NCI-H69 (cell line): ENCODE results near the gene ATP2C1.
"Not testable (repeated sequence)": the region's sequence is repeated elsewhere in the genome, so short reads cannot be mapped to it uniquely, and the experiment has no call there.

ENCODE experiments used
- DNase-seq: peaks from one replicate; lab custom pipeline; 2025; lab: John Stamatoyannopoulos, UW

Gene ATP2C1

DNA sequence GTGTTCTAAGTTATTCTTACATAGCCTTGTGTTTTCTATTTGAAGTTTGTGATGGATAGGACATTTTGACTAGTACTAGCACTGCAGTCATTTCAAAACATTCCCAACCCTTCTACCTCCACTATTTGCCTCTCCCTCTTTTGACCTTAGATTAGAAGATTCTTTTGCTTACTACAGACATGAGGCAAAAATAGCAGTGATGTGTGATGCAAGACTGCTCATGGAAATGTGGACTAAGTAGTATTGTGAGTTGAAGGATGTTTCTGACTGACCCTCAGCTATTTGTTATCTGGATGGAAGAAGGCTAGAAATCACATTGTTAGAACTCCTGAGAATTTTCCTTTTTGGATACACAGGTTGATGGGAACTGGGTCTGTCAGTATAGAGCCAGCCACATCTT is 45.9 kb downstream of the ATP2C1 start:
- no peak for DNase-seq

DNA sequence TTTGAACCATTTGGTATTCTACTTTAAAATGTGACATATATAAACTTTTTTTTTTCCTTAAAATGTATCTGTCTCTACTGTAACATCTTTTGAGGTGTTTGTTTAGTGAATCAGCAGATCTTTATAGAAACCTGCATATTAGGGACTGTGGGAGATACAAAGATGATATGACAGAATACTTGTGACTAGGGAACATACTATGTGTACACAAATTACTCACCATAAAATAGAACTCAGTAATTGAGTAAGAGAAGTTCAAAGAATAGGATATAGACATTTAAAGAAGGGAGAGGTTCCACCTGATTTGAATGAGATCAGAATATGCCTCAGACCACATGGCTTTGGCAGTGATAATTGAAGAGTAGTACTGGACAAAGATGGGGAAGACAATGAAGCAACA is 47.9 kb downstream of the ATP2C1 start:
- DNase-seq: no peak

DNA sequence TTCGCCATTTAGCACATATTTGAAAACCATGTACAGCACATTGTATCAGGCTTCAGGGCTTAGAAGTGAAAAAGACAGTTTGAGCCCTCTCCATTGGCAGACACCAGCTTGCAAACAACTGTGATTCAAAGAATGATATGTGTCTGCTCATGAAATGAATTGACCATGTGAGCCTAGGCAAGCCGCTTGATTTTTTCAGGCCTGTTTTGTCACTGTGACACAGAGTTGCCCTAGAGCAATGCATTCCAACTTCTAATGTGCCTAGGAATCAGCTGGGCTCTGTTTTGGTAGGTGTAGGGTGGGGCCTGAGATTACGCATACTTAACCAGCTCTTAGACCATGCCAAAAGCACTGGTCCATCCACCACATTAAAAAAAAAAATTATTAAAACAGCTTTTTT is 53.0 kb downstream of the ATP2C1 start:
- no peak for DNase-seq

DNA sequence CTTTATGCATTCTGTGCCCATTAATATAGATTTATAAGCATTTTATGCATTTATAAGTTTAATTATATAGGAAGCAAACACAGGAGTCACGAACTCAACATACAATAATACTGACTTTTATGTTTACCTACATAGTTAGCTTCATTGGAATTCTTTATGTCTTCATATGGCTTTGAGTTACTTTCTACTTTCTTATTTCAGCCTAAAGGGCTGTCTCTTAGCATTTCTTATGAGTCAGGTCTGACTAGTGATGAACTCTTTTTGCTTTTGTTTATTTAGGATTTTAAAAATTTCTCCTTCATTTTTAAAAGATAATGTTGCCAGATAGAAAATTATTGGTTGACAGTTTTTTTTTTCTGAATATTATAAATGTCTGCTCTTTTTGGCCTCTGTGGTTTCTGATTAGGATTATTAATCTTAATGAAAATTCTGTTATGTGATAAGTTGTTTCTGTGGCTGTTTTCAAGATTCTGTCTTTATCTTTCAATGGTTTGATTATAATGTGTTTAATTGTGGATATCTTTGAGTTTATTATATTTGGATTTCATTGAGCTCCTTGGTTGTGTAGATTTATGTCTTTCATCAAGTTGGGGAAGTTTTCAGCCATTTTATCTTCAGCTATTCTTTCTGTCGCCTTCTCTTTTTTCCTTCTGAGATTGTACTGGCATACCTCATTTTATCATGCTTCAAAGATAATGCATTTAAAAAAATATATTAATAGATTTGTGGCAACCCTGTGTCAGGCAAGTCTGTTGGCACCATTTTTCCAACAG is 54.3 kb downstream of the ATP2C1 start:
- no peak for DNase-seq

DNA sequence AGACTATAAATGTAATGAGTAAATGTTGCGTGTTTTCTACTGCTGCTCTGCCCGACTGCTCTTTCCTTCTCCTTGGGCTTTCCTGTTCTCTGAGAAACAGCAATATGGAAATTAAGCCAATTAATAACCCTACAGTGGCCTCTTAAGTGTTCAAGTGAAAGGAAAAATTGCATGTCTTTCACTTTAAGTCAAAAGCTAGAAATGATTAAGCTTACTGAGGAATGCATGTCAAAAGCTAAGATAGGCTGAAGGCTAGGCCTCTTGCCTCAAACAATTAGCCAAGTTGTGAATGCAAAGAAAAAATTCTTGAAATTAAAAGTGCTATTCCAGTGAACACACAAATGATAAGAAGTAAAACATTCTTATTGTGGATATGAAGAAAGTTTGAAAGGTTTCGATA is 55.0 kb downstream of the ATP2C1 start:
- no peak for DNase-seq

DNA sequence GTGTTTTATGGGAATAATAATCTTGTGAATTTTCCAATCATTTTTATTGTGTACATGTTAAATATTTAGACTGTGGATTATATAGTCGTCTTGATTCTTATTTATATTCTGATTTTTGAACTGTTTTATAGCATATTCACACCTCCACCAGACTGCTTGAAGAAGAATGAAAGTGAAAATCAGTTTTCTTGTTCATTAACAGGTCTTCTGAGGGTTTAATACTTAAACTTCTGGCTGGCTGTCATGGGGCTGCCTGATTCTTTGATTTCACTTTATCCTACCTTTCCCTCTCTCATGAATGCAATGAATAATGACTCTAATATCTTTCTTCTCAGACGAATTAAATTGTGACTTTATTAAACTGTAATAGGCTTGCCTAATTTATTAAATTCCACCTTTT is 56.2 kb downstream of the ATP2C1 start:
- DNase-seq: no peak

DNA sequence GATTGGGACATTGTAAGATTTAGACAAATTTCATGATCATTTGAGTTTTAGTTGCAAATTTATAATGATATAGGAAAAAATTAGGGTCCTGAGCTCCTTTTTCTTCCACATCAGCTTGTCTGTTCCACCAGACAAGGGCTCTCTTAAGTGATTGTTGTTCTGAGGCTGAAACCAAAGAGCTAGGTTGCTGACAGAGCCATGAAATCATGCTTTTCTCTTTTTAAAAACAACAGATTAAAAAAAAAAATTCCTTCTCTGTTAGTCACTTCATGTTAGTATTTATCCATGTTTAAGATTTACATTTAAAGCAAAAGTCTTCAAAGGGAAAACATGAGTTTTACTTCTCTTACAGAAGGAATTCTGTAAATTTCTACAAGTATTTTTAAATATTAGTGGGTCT is 56.8 kb downstream of the ATP2C1 start:
- no peak for DNase-seq

DNA sequence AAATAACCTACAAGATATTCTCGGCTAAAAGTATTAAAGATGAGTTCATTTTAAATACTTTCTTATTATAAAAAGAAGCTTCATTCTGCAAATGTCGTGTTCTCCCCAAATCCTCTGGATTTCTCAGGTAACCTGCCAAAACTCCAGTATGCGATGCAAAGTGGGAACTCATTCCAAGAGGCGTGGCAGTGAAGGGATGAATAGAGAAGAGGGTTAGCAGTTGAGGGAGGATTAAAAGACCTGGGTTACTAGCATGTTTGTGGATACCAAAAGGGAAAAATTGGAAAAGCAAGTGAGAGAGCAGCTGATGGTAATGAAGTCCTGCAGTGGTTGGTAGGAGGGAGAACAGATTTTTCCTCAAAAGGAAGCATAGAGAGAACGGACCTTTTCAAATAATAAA is 61.6 kb downstream of the ATP2C1 start:
- DNase-seq: no peak

DNA sequence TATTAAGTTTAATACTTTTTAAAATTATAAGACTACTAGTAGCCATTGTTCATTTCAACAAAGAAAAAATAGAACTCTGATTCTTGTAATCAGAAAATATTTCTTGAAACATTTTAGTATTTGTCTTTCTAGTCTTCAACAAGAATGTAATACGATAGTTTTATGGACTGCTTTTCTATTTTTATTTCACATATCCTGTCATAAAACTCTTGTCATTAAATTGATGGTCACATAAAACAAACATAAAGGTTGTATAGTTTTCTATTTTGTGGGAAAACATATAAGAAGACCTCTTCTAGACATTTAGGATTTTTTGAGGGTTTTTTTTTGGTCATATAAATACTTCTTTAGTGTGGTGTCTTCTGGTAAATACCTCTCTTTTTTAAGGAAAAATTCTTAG is 62.4 kb downstream of the ATP2C1 start:
- DNase-seq: no peak

DNA sequence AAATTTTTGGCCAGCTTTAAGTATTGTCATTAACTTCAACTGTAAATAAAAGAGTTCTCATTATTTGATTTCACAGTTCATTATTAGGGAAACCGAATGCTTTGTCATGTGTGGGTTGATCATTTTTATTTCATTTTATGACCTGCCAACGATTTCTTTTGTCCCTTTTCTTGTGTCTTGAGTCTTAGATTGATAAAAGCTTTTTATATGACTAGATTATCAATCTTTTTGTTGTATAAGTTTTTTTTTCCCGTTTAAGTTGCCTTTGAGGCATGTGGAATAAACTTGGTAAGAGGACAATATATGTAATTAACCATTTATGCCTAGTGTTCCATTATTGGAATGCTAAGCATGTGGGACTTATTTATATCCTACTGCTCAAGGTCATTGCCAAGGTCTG is 62.8 kb downstream of the ATP2C1 start:
- DNase-seq: no peak

DNA sequence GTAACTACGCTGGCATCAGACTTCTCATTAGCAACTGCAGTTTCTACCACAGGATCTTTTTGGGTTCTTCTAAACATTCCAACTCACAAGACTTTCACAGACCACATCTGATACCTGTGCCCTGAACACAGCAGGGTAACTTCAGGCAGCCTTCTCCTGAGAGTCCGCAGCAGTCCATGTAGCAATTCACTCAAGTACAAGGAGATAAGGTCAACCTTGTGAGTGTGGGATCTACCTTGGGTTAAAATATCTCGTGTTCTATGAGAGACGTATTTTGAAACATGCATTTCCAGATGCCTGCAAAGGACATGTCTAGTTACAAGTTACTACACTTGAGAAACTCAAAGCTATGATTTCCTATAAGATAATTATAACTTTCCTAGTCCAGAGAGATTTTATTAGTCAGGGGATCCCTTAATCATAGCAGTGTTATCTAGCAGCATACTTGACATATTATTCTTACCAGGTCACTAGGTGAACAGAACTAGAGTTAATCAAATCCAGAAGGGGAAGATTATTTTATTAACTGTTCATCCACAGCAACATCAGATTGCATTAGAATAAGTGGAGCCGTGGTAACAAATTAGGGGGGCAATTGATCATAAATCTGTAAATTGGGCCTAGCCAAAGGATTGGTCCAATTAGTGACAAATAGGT is 66.4 kb downstream of the ATP2C1 start:
- DNase-seq: no peak

DNA sequence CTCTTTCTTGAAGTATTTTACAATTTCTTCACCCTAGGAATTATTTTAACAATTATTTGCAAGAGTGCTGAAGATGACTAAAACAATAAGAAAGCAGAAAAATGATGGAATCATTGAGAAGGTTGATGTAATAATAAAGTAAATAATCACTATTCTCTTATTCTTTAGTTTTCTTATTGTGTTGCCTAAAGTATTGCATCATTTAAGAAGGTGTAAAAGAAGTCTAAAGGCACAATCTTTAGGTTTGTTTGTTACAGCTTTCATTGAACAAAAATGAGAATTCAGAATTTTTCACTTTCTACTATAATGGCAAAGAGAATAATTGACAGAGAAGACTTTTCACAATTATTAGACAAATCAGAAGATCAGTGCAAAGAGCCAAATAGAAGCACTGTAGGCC is 67.6 kb downstream of the ATP2C1 start:
- no peak for DNase-seq

DNA sequence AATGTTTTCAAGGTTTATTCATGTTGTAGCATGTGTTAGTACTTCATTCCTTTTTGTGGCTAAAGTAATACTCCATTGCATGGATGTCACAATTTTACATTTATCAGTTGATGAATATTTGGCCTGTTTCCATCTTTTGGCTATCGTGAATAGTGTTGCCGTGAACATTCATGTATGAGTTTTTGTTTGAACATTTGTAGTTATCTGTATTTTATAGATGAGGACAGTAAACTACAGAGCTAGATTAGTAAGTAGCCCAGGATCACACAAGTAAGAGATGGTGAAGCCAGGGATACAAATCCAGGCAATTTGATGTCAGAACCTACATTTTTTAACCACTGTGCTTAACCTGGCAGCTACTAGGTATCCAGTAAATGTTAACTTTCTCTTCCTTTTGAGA is 69.6 kb downstream of the ATP2C1 start:
- DNase-seq: no peak

DNA sequence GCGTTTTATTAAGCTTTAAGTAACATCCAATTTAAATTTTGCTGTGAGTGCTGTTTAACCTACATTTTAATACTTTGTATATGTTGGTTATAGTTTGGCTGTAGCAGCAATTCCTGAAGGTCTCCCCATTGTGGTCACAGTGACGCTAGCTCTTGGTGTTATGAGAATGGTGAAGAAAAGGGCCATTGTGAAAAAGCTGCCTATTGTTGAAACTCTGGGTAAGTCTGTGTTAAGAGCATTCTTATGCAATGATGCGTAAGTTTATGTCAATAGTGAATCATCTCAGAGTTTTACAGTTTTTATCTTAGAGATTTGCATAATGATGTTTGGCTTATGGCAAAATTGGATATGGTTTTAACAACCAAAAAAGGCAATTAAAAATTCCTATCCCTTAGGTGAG is 70.0 kb downstream of the ATP2C1 start:
- no peak for DNase-seq

DNA sequence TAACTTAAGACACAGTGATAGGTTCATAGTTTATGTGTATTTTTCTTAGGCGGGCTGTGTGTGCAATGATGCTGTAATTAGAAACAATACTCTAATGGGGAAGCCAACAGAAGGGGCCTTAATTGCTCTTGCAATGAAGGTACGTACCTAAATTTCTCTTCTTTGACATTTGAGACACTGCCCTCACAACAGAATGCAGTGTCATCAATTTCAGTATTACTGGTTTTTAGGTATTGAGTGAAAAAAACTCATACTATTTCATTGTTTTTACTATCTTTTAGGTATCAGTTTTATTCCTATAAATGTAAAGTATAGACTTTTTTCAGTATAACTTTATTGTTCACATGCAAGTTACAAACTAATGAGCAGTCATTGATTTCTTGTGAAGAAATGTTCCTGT is 73.4 kb downstream of the ATP2C1 start:
- no peak for DNase-seq

DNA sequence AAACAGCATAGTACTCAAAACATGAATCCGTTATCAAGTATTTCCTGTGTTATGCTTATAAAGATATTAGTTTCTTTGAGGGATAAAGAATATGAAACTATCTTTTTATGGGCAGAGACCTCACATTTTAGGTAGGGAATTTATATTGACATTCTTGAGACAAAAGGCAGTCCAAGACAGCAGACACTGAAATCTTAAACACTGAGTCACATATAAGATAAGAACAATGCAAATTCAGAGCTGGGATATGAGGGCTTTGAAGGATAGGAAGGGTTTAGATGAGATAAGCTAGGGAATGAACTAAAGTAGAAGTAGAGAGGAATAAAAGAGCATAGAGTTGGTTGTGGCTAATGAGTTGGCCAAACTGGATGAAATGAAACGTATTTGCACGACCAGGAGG is 74.3 kb downstream of the ATP2C1 start:
- no peak for DNase-seq

DNA sequence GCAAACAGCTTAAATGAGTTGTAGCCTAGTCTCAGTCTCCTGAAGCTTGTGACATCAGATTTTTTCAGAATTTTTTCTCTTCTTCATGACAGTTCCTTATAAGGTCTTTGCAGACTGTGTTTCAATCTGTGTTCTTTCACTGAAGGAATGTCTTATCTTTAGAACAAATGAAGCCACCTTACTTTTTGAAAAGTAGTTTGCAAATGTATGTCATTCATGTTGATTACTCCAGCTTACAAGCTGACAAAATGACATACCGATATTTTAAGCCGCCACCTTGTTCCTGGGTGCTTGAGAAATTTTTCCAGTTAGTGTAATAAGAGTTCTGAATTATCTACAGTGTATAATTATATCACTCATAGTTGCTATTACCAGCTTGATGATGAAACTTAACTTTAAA is 75.7 kb downstream of the ATP2C1 start:
- no peak for DNase-seq

DNA sequence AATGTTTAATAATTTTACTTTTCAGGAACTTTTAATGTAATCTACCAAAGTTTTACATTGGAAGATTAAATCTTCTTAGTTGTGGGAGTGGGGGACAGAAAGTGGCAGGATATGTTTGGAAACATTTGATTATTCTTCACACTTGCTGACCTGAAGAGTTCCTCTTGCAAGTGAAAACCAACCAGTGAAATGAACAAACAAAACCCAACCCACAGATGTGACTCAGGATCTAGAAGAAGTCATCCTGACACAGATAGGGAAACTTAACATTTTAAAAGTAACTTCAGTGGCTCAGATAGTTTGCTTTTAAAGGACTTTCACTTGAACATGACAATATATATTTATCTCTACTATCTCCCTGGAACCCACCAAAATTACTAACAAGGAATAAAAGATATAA is 77.3 kb downstream of the ATP2C1 start:
- no peak for DNase-seq

DNA sequence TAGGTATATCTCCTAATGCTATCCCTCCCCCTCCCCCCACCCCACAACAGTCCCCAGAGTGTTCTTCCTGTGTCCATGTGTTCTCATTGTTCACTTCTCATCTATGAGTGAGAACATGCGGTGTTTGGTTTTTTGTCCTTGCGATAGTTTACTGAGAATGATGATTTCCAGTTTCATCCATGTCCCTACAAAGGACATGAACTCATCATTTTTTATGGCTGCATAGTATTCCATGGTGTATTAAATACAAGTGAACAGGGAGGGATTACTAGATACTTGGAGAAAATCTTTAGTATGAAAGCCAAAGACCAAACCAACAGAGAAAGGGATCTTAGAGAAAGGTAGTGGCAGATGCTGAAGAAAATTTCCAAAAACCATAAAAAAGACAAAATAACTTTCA is 78.7 kb downstream of the ATP2C1 start:
- DNase-seq: not testable (repeated sequence)

DNA sequence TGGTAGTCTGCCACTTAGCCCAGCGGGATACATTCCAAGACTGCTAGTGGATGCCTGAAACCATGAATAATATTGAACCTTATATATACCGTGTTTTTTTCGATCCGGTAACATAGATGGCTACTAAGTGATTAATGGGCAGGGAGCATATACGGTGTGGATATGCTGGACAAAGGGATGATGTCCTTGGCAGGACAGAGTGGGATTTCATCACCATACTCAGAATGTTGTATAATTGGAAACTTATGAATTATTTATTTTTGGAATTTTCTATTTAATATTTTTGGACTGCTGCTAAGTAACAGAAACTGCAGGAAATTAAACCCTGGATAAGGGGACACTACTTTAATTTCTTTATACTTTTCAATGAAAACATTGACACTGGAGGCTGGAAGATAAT is 79.5 kb downstream of the ATP2C1 start:
- DNase-seq: no peak

DNA sequence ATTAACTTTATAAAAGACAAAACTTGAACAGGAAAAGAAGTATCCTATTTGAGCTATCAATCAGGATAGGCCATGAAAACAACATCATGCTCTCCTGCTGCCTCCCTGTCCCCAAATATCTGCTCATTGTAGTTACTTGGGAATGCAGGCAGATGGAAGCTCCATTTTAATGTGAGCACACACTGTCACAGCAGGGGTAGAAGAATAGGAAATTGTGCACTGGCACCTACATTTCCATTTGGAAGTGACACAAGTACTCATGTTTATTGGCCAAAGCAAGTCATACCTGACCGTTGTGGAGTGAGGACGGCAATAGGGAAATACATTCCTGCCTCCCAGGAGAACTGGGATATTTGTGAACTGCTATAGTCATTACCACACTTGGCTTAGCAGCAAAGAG is 80.3 kb downstream of the ATP2C1 start:
- no peak for DNase-seq

DNA sequence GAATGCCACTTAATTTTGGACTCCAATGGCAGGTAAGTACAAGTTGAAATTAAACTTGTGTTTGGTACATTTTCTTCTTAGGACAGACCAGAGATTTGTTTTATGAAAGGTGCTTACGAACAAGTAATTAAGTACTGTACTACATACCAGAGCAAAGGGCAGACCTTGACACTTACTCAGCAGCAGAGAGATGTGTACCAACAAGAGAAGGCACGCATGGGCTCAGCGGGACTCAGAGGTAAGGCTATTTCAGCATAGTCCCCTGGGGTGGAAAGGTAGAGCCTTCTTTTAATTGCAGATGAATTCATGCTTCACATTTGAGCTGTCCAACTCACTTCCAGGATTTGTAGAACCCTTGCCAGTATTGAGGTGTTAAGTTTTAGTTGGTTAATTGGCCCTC is 81.4 kb downstream of the ATP2C1 start:
- no peak for DNase-seq

DNA sequence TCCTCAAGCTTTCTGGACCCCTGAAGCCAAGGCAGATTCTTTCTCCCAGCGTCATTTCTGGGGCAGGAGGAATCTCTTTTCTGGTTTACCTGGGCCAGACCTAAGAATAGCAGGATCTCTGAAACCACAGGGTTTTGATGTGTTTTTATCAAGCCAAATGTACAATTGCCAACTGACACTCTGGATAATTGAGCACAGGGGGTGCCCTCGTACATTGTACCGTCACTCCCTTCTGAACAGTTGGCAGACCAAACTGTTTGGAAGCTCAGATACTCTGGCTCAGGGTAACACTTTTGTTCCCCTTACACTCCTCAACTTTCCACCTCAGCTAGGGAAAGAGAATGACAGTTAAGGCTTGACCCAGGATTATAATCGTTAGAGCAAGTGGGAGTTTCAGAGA is 82.8 kb downstream of the ATP2C1 start:
- DNase-seq: no peak

DNA sequence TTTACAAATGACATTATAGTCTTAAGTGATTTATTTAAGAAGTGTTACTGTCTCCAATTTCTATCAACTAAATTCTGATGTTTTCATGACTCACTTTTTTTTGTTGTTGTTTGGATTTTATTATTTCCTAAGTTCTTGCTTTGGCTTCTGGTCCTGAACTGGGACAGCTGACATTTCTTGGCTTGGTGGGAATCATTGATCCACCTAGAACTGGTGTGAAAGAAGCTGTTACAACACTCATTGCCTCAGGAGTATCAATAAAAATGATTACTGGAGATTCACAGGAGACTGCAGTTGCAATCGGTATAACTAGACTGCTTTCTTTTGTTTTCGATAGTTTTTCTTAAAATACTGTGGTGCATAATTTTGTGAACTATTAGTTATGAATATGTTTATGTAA is 85.2 kb downstream of the ATP2C1 start:
- no peak for DNase-seq
